Measurements from ENCODE around the gene S100A7A.

Gene S100A7A

DNA sequence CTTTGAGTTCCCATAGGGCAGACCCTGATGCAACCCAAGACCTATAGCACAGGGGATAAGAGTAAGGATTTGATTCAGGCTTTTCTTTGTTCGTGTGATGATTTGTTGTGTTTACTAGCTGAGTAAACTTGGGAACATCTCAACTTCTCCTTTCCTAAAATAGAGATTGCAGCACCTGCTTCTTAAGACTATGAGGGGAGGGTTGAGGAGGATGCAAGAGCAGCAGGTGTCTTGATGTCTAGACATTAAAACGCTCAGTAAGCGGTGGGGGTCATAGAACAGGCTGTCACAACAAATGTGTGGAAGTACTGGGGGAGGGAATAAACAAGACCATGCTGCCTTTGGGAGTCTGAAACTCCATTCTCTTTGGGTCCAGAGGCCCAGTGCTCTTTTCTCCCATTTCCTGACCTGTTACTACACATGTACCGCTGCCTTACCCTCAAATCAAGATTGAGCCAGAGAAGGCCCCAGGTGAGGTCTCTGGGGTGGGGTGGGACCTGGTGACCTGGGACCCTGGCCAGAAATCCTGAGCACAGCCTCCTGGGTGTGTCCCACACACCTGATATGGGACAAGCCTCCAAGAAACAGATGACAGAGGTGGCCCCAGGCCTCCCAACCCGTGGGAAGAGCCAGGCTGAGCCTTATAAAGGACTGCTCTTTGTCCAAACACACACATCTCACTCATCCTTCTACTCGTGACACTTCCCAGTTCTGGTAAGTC lies at the start of gene S100A7A:
TSS of gene S100A7A (plus strand) at position 671 of the 721 bp plus-strand sequence. CDS start 1,563 bp downstream, outside the sequence.
- DNase-seq = no peak

DNA sequence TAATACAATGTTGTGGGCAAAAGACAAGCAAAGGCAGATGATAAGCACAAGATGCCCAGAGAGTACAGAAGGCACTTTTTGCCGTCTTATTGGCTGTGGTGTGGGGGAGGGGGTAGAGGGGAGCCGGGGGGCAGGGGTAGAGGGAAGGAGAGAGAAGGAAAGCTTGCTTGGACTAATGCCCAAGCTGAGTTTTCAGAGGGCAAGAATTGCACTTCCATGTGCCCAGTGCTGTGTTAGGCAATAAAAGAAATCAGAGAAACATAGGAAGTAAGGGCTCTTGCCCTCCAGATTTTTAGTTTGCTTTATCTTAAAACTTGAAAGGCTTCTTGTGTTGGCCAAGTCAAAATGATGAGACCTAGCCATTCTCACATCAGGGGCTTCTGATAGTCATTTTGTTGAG lies 49.2 kb upstream of the S100A7A start:
- no peak for DNase-seq

DNA sequence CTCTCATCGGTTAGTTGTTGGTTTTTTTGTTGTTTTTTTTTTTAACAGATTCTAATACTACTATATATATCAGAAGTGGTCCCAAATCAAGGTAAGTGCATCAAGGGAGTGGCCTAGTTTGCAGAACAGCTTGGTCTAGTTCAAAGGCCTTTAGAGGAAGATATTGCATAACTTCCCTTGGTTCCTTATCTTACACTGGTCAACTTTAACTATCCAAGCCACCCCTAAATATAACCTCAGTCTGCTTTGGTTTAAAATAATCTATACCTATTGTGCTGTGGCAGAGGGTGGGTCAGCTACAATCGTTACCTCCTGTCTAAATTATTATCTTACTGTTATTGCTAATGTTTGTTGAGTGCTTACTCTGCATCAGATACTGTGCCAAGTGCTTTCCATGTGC lies 47.8 kb upstream of the S100A7A start:
- DNase-seq = no peak

DNA sequence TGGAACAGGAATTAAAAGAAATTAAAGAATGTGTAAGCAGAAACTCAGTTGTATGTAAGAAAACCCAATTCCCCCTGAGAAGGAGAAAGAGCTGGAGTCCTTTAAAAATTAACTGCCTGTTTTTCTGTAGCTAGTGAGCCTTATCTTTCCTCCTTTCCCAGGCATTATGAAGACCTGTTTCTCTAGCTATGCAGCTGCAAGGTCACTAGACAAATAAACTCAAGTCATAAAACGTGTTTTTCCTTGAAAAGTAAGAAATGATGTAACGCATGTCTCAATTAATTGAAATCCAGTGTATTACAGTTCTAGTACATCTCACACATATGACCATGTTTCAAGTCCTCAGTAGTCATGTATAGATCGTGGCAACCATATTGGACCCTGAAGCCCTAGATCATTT lies 46.2 kb upstream of the S100A7A start:
- no peak for DNase-seq

DNA sequence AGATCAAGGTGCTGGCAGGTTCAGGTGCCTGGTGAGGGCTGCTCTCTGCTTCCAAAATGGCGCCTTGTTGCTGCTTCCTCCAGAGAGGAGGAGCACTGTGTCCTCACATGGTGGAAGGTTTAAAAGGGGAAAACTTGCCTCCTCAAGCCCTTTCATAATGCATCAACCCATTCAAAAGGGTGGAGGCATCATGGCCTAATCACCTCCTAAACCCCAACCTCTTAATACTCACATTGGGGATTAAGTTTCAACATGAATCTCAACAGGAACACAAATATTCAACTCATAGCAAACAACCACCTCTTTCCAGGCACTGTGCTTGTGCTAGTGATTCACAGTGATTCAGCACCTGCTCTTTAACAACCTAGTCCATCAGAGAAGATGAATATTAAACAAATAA lies 45.1 kb upstream of the S100A7A start:
- DNase-seq = no peak

DNA sequence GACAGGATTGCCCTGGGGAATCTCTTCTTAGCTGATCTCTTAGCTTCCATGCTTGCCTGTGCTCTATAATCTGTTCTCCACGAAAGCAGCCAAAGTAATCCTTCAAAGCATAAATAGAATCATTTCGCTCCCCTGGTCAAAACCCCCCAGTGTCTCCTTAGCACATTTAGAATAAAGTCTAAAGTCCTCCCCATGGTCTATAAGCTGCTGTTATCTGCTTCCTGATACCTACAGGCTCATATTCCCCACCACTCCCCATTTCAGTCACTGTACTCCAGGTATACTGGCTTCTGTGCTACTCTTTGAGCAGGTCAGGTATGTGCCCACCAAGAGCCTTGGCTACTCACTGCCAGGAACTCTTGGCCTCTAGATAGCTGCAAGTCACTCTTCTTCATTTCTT lies 43.7 kb upstream of the S100A7A start:
- no peak for DNase-seq

DNA sequence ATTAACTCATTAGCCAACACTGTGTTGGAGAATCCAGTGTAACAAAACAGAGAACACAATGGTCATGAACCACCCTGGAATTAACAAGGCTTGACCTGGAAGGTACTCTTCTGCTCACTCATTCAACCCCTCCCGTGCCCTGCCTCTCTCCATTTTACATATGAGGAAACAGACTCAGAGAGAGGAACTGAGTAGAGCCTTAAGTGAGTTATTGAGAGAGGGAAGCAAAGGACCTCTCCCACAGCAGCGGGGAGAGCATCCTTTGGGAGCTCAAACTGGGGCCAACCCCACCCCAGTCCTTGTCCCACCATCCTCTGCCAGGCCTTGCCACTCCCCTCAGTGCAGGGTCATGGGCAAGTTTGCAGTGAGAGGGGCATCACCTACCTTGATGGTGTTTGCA lies 42.2 kb upstream of the S100A7A start:
- peak; percentile 51 for DNase-seq

DNA sequence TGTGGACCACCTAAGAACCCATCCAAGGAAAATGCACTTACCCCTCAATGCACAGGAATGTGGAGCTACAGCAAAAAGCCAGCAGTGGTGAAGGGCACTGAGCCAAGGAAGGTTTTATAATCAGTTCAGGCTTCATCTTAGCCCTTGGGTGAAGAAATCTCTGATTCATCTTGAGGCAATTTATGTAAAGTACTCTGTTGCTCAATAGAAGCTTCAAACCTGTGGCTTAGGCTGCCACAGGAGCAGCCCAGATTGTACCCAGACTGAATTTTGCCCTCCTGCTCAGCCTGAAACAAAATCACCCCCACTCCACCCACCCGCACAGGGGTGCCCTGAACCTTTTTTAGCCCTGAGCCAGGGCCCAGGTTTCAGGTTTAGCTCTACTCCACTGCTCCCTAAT lies 40.8 kb upstream of the S100A7A start, which contains the start of gene S100A12:
TSS of gene S100A12 (minus strand) at position 111 of the 400 bp plus-strand sequence. CDS start 1,029 bp downstream, outside the sequence.
- peak; percentile 90 for DNase-seq

DNA sequence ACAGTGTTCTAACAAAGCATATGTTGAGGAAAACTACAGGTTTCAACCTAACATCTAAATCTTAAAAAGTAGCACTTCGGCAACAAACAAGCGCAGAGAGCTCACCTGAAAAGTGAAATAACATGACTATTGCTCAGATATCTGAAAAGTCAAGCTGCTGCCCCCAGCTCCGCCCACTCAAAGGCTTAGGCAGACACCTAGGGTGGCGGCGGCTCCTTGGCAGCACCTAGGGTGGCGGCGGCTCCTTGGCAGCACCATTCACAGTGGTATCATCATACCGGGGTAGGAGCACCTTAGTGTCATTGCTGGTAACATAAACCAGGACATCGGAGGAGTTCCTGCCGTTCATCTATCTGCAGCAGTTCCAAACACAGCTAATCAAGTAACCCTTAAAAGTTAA lies 36.7 kb upstream of the S100A7A start:
- DNase-seq = no peak

DNA sequence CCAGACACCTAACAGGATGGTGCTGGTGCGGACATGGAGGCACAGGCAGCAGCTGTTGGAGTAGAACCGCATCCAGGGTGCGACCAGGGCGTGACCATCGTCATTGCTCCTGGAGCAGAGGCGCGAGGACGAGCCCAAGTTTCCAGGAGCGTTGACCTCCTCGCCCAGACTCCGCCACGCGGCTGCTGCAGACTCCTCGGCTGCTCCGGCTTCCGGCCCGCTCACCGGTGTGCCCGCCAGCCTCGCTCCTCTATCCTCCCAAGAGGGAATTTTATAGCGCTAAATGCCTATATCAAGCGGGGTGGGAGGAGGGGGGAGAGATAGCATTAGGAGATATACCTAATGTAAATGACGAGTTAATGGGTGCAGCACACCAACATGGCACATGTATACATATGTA lies 35.6 kb upstream of the S100A7A start:
- DNase-seq = no peak

DNA sequence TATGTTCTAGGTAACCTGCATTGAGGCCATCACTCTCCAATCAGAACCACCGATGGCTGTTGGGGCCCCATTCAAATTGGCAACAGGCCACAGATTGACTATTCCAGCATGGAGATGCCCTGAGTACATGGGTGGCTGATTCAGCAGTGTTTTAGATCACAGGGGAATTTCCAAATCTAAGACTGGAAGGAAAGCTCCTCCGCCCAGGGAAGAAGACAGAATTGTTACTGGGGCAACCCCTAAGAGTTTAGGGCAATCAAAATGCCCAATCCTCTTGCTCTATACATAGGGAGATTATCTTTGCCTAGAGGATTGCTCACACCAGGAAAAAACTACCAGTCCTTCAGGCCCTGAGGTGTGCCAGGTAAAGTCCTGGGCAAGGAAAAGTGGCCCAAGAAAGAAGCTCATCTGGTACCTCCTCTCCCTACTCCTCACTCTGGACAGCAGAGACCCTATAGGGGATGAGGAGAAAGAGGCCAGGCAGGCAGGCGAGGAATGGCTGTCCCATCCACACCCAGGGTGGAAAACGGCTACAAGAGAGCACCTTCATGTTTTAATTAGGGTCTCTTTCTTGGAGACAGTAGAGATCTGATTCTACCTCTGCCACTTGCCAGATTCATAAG lies 31.3 kb upstream of the S100A7A start:
- DNase-seq = peak; percentile 82

DNA sequence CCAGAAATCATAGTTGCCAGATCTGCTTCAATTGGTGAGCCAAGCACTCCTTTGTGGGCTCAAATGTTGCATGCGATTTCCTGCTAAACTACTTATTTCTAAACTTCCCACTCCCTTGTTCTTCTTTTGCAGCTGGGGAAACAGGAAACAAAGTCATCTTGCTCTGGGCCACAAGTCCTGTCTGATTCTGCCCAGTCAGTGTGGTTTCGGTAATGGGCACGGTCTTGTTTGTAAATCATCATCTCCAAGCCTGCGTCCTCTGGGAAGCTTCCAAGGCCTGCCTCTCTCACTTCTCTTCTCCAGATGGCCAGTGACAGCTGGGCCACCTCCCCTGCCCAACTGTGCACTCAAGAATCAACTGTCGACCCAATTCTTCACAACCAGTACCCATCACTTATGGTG lies 29.8 kb upstream of the S100A7A start:
- peak; percentile 95 for DNase-seq

DNA sequence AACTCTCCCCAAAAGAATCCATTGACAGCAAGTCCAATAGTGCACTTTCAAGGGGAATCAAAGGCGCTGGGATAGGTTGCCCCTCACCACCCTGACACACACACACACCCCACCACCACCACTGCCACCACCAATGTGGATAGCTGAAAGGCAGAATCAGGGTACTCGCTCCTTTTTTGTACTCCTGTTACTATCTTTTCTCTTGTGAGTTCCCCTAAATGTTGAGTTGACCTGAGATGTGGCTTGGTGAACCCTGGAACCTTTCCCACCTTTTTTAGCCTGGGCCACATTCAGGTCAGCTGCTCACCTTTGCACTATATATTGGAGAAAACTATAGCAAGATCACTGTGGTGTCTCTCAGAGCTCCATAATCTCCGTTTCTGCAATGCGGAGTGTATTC lies 29.3 kb upstream of the S100A7A start:
- DNase-seq = no peak

DNA sequence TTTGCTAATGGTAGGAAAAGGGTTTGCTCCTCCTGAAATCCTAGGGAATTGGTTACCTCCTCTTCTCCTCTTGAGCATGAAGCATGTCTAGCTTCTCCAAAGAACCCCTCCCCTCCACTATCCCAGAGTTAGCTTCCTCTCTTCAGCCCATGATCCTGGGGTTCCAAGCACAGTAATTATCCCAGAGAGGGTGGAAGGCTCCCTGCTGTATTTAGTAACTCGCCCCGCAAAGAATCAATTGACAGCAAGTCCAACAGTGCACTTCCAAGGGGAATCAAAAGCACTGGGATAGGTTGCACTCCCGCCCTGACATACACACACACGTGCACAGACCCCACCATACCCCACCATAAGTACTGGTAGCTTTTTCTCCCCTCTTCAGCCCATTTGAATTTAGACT lies 28.5 kb upstream of the S100A7A start:
- no peak for DNase-seq

DNA sequence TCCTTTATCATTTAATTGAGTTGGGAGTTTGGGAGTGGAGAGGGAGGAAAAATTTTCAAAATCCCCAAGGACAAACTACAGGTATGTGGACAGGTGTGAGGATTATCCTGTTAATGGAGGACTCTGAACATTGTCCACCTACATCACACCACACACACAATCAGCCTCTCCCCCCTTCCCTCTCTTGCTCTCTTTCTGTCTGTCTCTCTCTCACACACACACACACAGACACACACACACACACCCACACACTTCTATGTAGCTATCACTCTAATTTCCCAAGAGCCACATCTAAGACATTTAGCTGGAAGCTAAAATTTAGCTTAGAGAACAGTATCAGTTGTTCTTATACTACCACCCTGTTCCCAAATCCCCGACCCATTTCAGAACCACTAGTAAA lies 26.9 kb upstream of the S100A7A start:
- DNase-seq = no peak

DNA sequence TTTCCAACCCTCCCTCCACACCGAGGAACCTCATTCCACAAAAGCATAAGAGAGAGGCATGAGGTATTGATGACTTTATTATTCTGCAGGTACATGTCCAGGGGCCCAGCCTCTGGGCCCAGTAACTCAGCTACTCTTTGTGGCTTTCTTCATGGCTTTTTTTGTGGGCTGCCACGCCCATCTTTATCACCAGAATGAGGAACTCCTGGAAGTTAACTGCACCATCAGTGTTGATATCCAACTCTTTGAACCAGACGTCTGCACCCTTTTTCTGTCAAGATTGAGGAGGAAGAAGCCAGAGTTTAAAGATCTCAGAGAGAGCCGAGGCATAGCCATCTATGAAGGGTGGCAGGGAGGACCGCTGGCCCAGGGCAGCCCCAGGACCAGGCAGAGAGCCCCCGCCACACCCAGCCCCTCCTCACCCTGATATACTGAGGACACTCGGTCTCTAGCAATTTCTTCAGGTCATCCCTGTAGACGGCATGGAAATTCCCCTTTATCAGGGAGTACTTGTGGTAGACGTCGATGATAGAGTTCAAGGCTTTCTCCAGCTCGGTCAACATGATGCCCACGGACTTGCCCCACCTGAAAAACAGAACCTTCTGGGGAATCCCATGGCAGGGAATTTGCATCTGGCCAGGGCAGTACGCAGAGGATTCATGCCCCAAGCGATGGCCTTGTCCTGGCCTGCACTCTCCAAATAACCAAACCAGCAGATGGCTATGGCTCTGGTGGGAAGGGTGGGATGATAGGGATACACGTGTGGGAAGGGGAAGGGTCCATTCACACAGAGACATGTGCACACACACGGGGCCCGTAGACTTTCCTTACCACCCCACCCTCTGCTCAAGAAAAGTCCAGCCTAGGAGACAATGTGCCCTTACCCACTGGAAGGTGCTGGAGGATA lies 26.1 kb upstream of the S100A7A start:
- DNase-seq = peak; percentile 33

DNA sequence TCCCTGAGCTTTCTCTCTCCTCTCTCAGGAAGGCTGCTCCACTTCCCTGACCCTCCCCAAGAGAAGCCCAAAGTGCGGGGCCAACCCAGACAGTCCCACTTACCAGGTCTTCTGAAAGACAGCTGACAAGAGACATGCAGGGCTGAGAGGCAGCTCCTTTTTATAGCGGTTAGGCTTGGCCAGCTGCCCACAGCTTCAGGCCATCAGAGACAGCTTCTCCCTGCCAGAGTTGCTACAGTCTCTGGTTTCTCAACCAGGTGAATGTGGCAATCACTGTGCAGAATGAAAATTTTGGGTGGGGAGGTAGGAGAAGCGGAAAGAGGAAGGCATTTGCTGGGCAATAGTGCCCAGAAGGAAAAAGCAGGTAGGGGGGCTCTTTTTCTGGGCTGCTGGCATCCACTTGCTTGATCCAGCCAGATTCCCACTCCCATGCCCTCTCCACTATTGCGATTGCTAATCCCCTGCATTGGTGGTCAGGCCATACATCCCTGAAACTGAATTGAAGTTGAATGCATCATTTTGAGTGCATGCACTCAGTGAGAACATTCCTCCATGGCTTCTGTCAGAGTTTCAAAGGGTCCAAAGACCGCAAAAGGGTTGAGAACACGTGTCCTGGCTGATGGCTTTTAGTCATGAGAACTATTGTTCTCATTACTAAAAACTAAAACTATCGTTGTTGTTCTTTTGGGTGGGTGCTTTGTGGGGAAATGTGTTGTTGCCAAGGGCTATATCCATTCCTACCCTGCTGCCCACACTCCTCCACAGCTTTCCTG lies 25.2 kb upstream of the S100A7A start, which contains the start of gene S100A8:
TSS of gene S100A8 (minus strand) at position 136 of the 773 bp plus-strand sequence. CDS start 538 bp downstream, outside the sequence.
- peak; percentile 66 for DNase-seq

DNA sequence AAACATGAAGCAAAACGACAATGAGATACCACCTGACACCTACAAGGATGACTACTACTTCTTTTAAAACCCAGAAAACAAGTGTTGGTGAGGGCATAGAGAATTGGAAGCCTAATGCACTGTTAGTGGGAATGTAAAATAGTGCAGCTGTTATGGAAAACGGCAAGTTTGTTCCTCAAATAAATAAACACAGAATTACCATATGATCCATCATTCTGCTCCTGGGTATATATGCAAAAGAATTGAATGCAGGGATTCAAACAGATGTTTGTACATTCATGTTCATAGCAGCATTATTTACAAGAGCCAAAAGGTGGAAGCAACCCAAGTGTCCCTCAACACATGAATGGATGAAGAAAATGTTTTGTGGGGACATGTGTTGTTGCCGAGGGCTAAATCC lies 24.1 kb upstream of the S100A7A start:
- no peak for DNase-seq

DNA sequence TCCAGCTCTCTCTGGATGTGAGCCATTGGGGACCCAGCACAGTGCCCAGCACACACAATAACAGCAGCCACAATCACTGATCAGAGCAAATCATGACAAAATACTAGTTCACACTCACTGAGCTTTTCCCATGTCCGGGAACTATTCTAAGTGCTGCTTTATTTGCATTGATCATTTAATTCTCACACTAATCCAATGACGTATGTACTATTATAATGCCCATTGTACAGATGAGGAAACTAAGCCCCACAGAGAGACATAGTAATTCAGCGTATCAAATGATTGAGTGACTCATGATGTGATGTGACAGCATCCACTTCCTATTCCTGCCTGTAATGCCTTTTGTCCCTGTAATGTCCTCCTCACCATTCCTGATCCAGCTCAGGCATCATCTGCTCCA lies 23.5 kb upstream of the S100A7A start:
- DNase-seq = no peak

DNA sequence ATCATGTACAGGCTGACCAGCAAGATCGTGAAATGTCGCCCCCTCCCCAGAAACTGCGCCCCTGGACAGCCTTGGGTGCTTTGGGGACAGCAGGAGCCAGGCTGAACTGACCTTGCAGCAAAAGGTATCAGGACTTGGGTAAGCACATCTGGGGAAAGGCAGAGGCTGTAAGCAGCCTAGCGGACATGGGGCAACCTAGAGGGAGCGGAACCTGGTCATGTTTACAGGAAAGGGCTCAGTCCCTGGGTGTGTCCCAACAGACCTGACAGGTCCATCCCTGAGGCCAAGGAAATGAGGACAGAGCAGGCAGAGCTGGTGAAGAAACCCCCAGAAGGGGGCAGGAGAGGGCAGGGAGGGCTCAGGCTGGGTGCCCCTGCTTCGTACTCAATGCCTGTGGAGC lies 22.4 kb upstream of the S100A7A start:
- no peak for DNase-seq

DNA sequence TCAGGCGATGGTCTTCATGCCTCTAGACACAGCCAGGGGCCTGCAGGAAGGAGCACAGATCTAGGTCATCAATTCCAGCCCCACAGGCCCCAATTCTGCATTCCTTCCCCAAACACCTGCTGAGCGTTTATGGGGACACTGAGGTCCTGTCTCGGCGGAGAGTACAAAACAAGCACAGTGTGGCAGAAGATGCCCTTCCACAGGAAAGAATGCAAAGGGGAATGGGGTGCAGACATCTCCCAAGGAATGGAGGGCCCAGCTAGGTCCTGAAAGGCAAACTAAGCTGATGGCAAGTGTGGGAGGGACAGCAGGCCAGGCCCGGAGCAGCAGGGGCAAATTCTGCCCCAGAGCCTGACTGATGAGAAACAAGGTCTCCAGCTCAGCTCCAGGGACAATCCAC lies 21.9 kb upstream of the S100A7A start:
- DNase-seq = no peak

DNA sequence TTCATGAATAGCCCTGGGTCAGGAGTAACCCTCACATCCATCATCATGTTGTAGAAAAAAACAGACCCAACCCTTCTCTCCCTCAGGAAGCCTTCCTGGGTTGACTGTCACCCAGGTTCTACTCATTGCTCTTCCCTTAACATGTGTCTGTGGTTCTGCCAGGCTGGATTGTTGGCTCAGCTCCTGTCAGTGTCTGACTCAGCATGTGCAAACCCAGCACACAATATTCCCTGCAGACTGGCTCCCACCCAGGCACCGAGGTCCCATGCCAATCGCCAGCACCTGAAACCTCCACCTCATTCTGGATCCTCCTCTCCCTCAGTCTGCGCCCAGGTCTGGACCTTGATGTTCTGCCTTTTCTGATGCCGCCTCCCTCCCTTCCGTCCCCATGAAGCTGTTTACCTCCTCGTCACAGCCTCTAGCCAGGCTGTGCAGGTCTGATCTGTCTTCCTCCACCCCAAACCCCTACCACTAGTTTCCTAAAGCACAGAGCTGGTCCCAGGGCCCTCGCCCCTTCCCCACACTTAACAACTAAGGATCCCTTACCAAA lies 21.1 kb upstream of the S100A7A start:
- no peak for DNase-seq

Measured in suppressor macrophage treated with lipopolysaccharide for 4 hours (primary cell).